GM23248 (cell line): ENCODE results near the gene TBX5. TPM values are rescaled to one million over a fixed set of nuclear protein-coding genes. Genes with fewer than 3 reads are reported as not detected.

Experiments used
- DNase-seq: peaks from one replicate; pipeline ENCODE4 v3.0.0-alpha.2; 2015
- H2AFZ ChIP-seq: fragments of 200-600 bp; sonication (generic); 2 replicates; pipeline ENCODE4 v1.6.1; 2016; ENCODE audit warnings: antibody characterized with exemption
- H3F3A ChIP-seq: fragments of 200-600 bp; sonication (generic); 2 replicates; pipeline ENCODE4 v1.6.1; 2016; ENCODE audit warnings: mild to moderate bottlenecking, antibody characterized with exemption, mixed run types; ENCODE audit not compliant: insufficient read depth
- H3K27ac ChIP-seq: fragments of 200-600 bp; sonication (generic); 2 replicates; pipeline ENCODE4 v1.5.1; 2016; ENCODE audit warnings: mild to moderate bottlenecking
- H3K27me3 ChIP-seq: fragments of 200-600 bp; sonication (generic); replicated peaks from 2 replicates; pipeline ENCODE4 v1.6.1; 2016; ENCODE audit warnings: mild to moderate bottlenecking; ENCODE audit not compliant: insufficient read depth
- H3K36me3 ChIP-seq: fragments of 200-600 bp; sonication (generic); 2 replicates; pipeline ENCODE4 v1.6.1; 2016; ENCODE audit warnings: low read depth, mild to moderate bottlenecking
- H3K4me1 ChIP-seq: fragments of 200-600 bp; sonication (generic); 2 replicates; pipeline ENCODE4 v1.6.1; 2016; ENCODE audit warnings: mild to moderate bottlenecking; ENCODE audit not compliant: insufficient read depth
- H3K4me2 ChIP-seq: fragments of 200-600 bp; sonication (generic); one replicate; pipeline ENCODE4 v1.6.1; 2016; ENCODE audit warnings: mild to moderate bottlenecking; ENCODE audit not compliant: unreplicated experiment
- H3K4me3 ChIP-seq: fragments of 200-600 bp; sonication (generic); 2 replicates; pipeline ENCODE4 v1.5.1; 2016; ENCODE audit warnings: mild to moderate bottlenecking
- H3K79me2 ChIP-seq: fragments of 200-600 bp; sonication (generic); 2 replicates; pipeline ENCODE4 v1.6.1; 2016; ENCODE audit warnings: mild to moderate bottlenecking; ENCODE audit not compliant: insufficient read depth
- H3K9ac ChIP-seq: fragments of 200-600 bp; sonication (generic); 2 replicates; pipeline ENCODE4 v1.6.1; 2016; ENCODE audit warnings: mild to moderate bottlenecking
- H3K9me2 ChIP-seq: fragments of 200-600 bp; sonication (generic); 2 replicates; pipeline ENCODE4 v1.6.1; 2016; ENCODE audit warnings: mixed run types, mild to moderate bottlenecking, moderate library complexity; ENCODE audit not compliant: insufficient read depth
- H3K9me3 ChIP-seq: fragments of 200-600 bp; sonication (generic); one replicate; pipeline ENCODE4 v1.6.1; 2017; ENCODE audit warnings: low read depth
- H4K20me1 ChIP-seq: fragments of 200-600 bp; sonication (generic); 2 replicates; pipeline ENCODE4 v1.6.0; 2016; ENCODE audit not compliant: insufficient read depth
- EZH2 ChIP-seq: fragments of 200-600 bp; sonication (generic); IDR thresholded peaks from 2 replicates; pipeline ENCODE4 v1.6.1; 2018; ENCODE audit warnings: antibody characterized with exemption, mild to moderate bottlenecking; ENCODE audit not compliant: insufficient read depth, poor library complexity, severe bottlenecking
- EZH2phosphoT487 ChIP-seq: fragments of 200-600 bp; sonication (generic); IDR thresholded peaks from 2 replicates; pipeline ENCODE4 v1.6.1; 2018; ENCODE audit warnings: antibody characterized with exemption, moderate library complexity, mild to moderate bottlenecking, low read depth; ENCODE audit not compliant: insufficient read depth
- WGBS, 2 experiments: methylation state at CpG; one replicate each; pipeline ENCODE4 v1.1.6; 2015 to 2017; ENCODE audit warnings: low lambda C conversion rate in 2 of 2, low coverage in 1 of 2; ENCODE audit errors: missing lambda C conversion rate in 2 of 2; 5-methylcytosine and 5-hydroxymethylcytosine counted together
- in situ Hi-C: fragments of 300-500 bp; cut with MboI; formaldehyde crosslinking; loops from 2 replicates; pipeline ENCODE4 v1.15.0; 2020
- polyA plus RNA-seq: library from polyadenylated mRNA; unstranded; fragments of >200 nt; fragmentation: Nextera tagmentation; extraction: Ambion mirVana; gene quantifications from 2 replicates; pipeline ENCODE4 v1.2.1, GENCODE V29; 2016
- total RNA-seq: library from RNA; depleted of rRNA; stranded (reverse); fragments of >200 nt; shearing (Covaris generic); gene quantifications from 2 replicates; pipeline ENCODE4 v1.2.3, GENCODE V29; 2014

Gene TBX5
- total and polyA plus RNA-seq, 2 experiments from 2014 or later: 24.5 to 30.0 TPM

GRCh38 chr12:114444422-114445279 is 38.7 kb upstream of the TBX5 start:
- Histone ChIP-seq H3K4me2 (peak overlapping the region; percentile 31), H3K36me3 (no peaks in the 10 kb centered on the region), H3K27ac (no peak overlapping the region), H3K9me2 (no peaks in the 10 kb centered on the region), H3K4me3 (0 out of 2 replicates have a peak overlapping the region, but pooled peaks have one; percentile 48), H3F3A (no peaks in the 10 kb centered on the region), H3K79me2 (no peaks in the 10 kb centered on the region), H3K4me1 (peaks cover 5% of the 10 kb centered on the region; the same call in 1 of the 2 replicates), H3K9me3 (no peaks in the 10 kb centered on the region), H2AFZ (no peak overlapping the region), H3K9ac (no peak overlapping the region), H3K27me3 (peaks cover 23% of the 10 kb centered on the region), H4K20me1 (no peaks in the 10 kb centered on the region)
- TF ChIP-seq EZH2phosphoT487 (no peak), EZH2 (no peak)
- DNase-seq: peak; percentile 42
- in situ Hi-C loops: no loop called here
- 71 to 73% methylated on average over 44 of the region's 44 CpGs for WGBS, 2 experiments

- TF ChIP-seq EZH2 (no peak), EZH2phosphoT487 (no peak)
- H3K27ac ChIP-seq: no peak overlapping the region
- H3F3A ChIP-seq: no peaks in the 10 kb centered on the region
- H3K27me3 ChIP-seq: peaks cover 23% of the 10 kb centered on the region
- H3K9ac ChIP-seq: no peak overlapping the region
- H3K4me1 ChIP-seq: peaks cover 6% of the 10 kb centered on the region; the same call in 1 of the 2 replicates
- no peak for DNase-seq
- H2AFZ ChIP-seq: no peak overlapping the region
- H3K4me3 ChIP-seq: no peak overlapping the region
- H3K36me3 ChIP-seq: no peaks in the 10 kb centered on the region
- H3K4me2 ChIP-seq: no peak overlapping the region
- H3K9me3 ChIP-seq: no peaks in the 10 kb centered on the region
- no peaks in the 10 kb centered on the region for H3K79me2 ChIP-seq
- 91 to 92% methylated on average over 51 to 53 of the region's 53 CpGs for WGBS, 2 experiments
- H4K20me1 ChIP-seq: no peaks in the 10 kb centered on the region
- no peaks in the 10 kb centered on the region for H3K9me2 ChIP-seq
- in situ Hi-C loops: no loop called here
Observed at GRCh38 chr12:114443607-114444421, 37.9 kb upstream of the TBX5 start.

GRCh38 chr12:114442578-114442977 is 36.6 kb upstream of the TBX5 start:
- Histone ChIP-seq H3K36me3 (no peaks in the 10 kb centered on the region), H3F3A (no peaks in the 10 kb centered on the region), H3K27ac (no peak overlapping the region), H3K79me2 (no peaks in the 10 kb centered on the region), H3K4me2 (no peak overlapping the region), H3K9ac (no peak overlapping the region), H2AFZ (no peak overlapping the region), H3K4me1 (peaks cover 10% of the 10 kb centered on the region), H3K9me3 (no peaks in the 10 kb centered on the region), H3K4me3 (no peak overlapping the region), H4K20me1 (no peaks in the 10 kb centered on the region), H3K27me3 (peaks cover 23% of the 10 kb centered on the region), H3K9me2 (no peaks in the 10 kb centered on the region)
- no peak for TF ChIP-seq EZH2
- no peak for TF ChIP-seq EZH2phosphoT487
- WGBS, 2 experiments: 59 to 67% methylated on average over 1 of the region's 1 CpG
- in situ Hi-C loops: no loop called here
- no peak for DNase-seq

GRCh38 chr12:114441545-114441944 is 35.6 kb upstream of the TBX5 start:
- Histone ChIP-seq H3K4me1 (peaks cover 10% of the 10 kb centered on the region), H3K4me3 (no peak overlapping the region), H3K4me2 (no peak overlapping the region), H3K27me3 (peaks cover 23% of the 10 kb centered on the region), H4K20me1 (no peaks in the 10 kb centered on the region), H3K79me2 (no peaks in the 10 kb centered on the region), H3F3A (no peaks in the 10 kb centered on the region), H3K9me3 (no peaks in the 10 kb centered on the region), H3K36me3 (no peaks in the 10 kb centered on the region), H3K27ac (no peak overlapping the region), H3K9me2 (no peaks in the 10 kb centered on the region), H3K9ac (no peak overlapping the region), H2AFZ (no peak overlapping the region)
- no peak for TF ChIP-seq EZH2phosphoT487
- no peak for TF ChIP-seq EZH2
- WGBS, 2 experiments: 97 to 99% methylated on average over 6 of the region's 6 CpGs
- in situ Hi-C loops: no loop called here
- DNase-seq: no peak
